Hepatocyte (in vitro differentiated cells): ENCODE measurements around the gene RABL2A.

ENCODE experiments used
- EZH2 ChIP-seq: fragments of 200-600 bp; sonication (generic); IDR thresholded peaks from 2 replicates; pipeline ENCODE4 v1.6.1; 2016; ENCODE audit warnings: antibody characterized with exemption, mild to moderate bottlenecking, borderline replicate concordance
- EZH2phosphoT487 ChIP-seq: fragments of 200-600 bp; sonication (generic); IDR thresholded peaks from one replicate; pipeline ENCODE4 v1.6.1; 2018; ENCODE audit warnings: antibody characterized with exemption, mild to moderate bottlenecking, low read depth, moderate library complexity; ENCODE audit not compliant: unreplicated experiment, severe bottlenecking
- TF ChIP-seq, protein P1 (sequence below): fragments of 200-600 bp; sonication (generic); IDR thresholded peaks from 2 replicates; pipeline ENCODE4 v1.5.1; 2016; ENCODE audit warnings: antibody characterized with exemption, mild to moderate bottlenecking; ENCODE audit not compliant: poor library complexity

DNA sequence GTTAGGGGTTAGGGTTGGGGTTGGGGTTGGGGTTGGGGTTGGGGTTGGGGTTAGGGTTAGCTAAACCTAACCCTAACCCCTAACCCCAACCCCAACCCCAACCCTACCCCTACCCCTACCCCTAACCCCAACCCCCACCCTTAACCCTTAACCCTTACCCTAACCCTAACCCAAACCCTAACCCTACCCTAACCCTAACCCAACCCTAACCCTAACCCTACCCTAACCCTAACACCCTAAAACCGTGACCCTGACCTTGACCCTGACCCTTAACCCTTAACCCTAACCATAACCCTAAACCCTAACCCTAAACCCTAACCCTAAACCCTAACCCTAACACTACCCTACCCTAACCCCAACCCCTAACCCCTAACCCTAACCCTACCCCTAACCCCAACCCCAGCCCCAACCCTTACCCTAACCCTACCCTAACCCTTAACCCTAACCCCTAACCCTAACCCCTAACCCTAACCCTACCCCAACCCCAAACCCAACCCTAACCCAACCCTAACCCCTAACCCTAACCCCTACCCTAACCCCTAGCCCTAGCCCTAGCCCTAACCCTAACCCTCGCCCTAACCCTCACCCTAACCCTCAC lies 24.1 kb upstream of the RABL2A start:
- TF ChIP-seq, protein P1, sequence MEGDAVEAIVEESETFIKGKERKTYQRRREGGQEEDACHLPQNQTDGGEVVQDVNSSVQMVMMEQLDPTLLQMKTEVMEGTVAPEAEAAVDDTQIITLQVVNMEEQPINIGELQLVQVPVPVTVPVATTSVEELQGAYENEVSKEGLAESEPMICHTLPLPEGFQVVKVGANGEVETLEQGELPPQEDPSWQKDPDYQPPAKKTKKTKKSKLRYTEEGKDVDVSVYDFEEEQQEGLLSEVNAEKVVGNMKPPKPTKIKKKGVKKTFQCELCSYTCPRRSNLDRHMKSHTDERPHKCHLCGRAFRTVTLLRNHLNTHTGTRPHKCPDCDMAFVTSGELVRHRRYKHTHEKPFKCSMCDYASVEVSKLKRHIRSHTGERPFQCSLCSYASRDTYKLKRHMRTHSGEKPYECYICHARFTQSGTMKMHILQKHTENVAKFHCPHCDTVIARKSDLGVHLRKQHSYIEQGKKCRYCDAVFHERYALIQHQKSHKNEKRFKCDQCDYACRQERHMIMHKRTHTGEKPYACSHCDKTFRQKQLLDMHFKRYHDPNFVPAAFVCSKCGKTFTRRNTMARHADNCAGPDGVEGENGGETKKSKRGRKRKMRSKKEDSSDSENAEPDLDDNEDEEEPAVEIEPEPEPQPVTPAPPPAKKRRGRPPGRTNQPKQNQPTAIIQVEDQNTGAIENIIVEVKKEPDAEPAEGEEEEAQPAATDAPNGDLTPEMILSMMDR: no peak
- TF ChIP-seq EZH2 (no peak), EZH2phosphoT487 (no peak)
